GM21737 (cell line): Measurements from ENCODE around the gene ZNF213.

ENCODE experiments used
- ATAC-seq: cut with Tn5 transposase; IDR thresholded peaks from one replicate; pipeline ENCODE4 v1.9.1; 2021; ENCODE audit warnings: mild to moderate bottlenecking, moderate library complexity; ENCODE audit not compliant: unreplicated experiment

Gene ZNF213

DNA sequence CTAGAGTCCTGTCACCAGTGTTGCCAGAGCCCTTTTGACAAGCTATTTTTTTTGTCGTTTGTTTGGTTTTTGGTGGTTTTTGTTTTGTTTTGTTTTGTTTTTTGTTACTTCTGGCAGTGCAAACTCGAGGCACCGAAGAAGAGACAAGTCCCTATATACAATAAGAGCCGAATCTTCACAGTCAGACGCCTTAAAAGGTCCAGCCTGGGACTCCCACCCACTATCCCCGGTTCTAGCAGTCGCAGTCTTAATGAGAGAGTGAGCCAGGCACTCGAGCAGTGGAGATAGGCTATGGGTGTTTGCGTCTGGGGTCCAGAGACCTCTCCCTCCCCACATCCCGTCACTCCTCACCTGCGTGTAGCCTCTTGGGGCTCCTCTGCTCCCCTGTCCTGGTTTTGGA, 55.0 kb downstream of the ZNF213 start:
- ATAC-seq: no peak

DNA sequence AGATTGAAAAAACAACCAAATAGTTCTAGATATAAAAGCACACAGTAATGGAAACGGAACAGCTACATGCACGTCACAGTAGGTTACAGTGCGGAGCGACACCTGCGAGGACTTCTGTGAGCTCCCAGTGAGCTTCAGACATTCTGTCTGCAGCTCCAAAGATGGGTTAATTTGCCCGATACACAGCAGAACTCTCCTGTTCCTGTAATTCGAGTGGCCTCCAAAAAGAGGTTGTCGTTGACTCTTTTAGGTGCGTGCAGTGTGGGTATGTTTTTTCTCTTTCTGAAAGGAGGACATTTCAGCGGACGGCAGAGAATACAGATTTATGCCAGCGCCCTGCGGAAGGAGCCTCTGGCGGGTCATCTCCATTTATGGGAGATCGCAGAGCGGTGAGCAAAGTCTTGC, 56.1 kb downstream of the ZNF213 start:
- ATAC-seq: no peak
